Measurements from ENCODE around the gene GGCT.

GGCT gene

GRCh38 chr7:30476459-30477145 lies 28.0 kb downstream of the GGCT start:
- DNase-seq: no peak

DNA sequence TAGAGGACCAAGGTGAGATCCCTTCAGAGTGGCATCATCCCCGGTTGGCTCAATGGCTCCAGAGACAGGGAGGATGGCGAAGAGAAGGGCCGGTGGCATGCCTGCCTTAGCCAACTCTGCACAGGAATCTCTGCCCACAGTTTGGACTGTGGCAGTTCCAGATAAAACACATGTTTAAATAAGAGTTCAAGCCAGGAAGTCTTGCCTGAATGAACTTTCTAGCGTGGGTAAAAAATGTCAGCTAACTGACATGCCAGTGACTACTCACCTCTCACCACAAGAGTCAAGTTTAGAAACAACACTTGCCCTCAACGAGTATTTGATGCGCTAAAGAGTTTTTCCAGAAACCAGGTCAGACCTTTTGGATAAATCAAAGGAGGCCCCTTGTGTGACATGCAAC lies 29.0 kb downstream of the GGCT start:
- no peak for DNase-seq

DNA sequence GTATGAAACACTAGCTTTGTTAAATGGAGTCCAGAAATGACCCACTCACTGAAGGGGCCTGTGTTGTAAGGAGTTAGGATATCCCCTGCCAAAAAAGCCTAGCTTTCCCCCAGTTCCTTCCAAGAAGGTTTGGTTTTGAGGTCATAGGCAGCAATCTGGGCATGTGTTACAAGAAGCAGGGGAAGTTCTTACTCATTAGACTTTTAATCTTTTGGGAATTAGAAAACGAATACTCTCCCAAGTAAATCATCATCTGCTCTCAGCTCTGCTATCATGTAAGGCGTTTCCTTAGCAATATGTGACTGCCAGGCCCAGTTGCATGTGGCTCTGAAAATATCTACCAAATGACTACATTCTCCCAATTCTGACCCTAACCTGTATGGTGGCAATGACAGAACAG lies 29.7 kb downstream of the GGCT start:
- DNase-seq: no peak

GRCh38 chr7:30474485-30474884 lies 30.1 kb downstream of the GGCT start:
- DNase-seq: no peak

- no peak for DNase-seq
Observed at GRCh38 chr7:30473903-30474302, 30.7 kb downstream of the GGCT start.

- no peak for DNase-seq
Observed at GRCh38 chr7:30472784-30473775, 31.5 kb downstream of the GGCT start.

- DNase-seq: no peak
Observed at GRCh38 chr7:30472081-30472783, 32.4 kb downstream of the GGCT start.

- DNase-seq: no peak
Observed at GRCh38 chr7:30471205-30471604, 33.4 kb downstream of the GGCT start.

DNA sequence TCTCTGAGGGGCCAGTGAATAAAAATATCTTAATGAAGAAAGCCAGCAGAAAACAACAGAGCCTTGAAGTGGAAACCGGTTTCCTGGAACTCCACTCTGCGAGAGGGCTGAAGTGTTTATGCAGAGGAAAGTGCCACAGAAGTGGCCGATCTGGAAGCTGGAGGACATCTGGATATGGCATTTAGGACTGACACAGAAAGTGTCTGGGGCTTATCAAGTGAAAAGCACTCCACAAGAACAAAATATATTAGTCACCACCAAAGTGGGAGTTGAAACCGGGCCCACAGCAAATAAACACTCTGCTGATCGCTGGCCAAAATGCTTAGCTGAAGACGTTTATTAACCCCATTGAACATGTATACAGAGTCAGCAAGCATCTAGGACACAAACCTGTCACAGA lies 33.9 kb downstream of the GGCT start:
- no peak for DNase-seq

- DNase-seq: no peak
Observed at GRCh38 chr7:30470163-30470770, 34.4 kb downstream of the GGCT start.

DNA sequence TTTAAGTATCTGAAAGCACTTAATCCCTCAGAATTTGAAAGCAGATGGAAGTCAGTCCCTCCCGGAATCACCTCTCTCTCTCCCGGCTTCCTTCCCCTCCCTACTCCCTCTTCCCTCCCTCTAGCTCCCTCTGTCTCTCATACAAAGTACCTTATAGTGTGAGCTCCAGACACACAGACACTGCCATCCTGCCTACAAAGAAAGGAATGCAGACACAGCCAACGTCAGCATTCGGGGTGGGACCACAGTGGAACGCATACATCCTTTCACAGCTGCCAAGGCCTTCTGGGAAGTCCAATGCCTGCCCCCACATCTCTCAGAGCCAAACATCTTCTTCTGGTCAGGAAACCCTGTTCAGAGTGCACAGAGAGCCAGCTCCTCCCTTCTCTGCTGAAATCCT lies 35.3 kb downstream of the GGCT start:
- DNase-seq: no peak

GRCh38 chr7:30468791-30469190 lies 35.8 kb downstream of the GGCT start:
- DNase-seq: no peak

GRCh38 chr7:30468041-30468440 lies 36.6 kb downstream of the GGCT start:
- no peak for DNase-seq

DNA sequence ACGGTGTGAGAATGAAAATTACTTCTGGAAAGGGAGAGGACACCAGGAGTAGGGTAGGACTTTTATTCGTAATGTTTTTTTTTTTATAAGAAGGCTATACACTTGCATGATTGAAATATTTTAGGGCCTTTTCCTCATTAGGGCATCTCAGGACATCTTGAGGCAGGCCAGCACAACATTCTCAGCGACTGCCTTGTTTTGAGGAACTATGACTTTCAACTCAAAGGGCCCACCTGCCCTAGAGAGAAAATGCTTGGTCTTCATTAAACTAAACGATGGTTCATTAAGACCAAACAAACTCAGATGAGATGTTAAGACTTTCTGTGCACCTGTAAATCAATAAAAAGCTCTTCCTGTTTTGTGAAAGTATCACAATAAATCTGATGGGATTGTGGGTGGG lies 37.4 kb downstream of the GGCT start:
- DNase-seq: no peak

DNA sequence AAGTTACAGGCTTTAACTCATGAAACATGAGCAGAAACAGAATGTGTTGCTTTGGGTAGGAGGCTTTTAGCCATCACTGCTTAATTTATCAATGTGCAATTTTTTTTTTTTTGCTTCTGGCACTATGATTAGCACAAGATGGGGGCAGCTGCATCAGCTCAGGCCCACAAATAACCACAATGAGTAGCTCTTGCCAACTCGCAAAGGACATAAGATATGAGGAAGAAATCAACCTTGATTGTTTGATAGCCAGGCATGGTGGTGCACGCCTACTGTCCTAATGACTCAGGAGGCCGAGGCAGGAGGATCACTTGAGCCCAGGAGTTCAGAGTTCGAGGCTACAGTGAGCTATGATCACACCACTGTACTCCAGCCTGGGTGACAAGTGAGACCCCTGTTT lies 38.4 kb downstream of the GGCT start:
- no peak for DNase-seq

DNA sequence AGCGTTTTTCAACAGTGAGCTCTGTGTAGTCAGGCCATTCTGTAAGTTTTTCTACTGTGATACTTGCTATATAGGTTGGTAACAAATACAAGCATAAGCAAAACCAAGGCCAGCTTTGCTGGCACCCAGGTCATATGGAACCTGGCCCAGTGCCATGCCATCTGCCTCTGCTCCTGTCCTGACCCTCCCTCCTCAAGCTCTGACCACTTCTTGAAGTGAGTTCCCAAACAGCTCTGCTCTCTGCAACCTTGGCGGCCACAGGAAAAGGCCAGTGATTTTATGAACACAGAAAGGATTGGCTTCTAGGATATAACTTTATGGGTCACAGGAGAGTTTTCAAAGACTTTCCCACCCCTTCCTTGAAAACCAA lies 38.8 kb downstream of the GGCT start:
- DNase-seq: no peak

GRCh38 chr7:30465046-30465810 lies 39.4 kb downstream of the GGCT start:
- DNase-seq: no peak

- DNase-seq: no peak
Observed at GRCh38 chr7:30464231-30464671, 40.4 kb downstream of the GGCT start.

- DNase-seq: no peak
Observed at GRCh38 chr7:30463405-30464145, 41.1 kb downstream of the GGCT start.

- DNase-seq: no peak
Observed at GRCh38 chr7:30462179-30462578, 42.5 kb downstream of the GGCT start.

DNA sequence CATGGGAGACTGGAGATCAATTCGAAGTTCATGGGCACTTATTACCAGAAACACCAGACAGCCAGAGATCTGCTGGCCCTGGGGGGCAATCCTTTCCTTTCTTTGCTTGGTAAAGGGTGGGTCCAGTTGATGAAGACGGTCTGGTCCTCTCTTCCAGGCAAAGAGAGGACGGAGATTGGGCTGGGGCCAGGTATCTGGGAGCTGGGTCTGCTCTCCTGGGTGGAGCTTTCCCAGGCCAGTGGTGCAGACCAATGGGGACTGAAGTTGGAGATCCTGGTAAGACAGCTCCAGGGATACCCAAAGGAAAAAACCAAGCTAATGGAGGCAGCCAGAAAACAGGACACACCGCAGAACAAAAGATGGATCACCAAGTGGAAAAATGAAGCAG lies 44.4 kb downstream of the GGCT start:
- no peak for DNase-seq

Measured in activated gamma-delta T cell treated with Interleukin-2 at 50 U/mL for 16 hours (primary cell).